Hepatocyte (in vitro differentiated cells): ENCODE measurements around the gene ATP1B4. TPM values are rescaled to one million over a fixed set of nuclear protein-coding genes. Genes with fewer than 3 reads are reported as not detected.

Experiments
- DNase-seq: peaks from one replicate; pipeline ENCODE4 v3.0.0-alpha.2; 2016; ENCODE audit warnings: low spot score
- H2AFZ ChIP-seq: fragments of 200-600 bp; sonication (generic); 2 replicates; pipeline ENCODE4 v1.6.0; 2016; ENCODE audit warnings: antibody characterized with exemption, mild to moderate bottlenecking
- H3K27ac ChIP-seq: fragments of 200-600 bp; sonication (generic); 2 replicates; pipeline ENCODE4 v1.5.1; 2016; ENCODE audit warnings: mild to moderate bottlenecking
- H3K27me3 ChIP-seq: fragments of 200-600 bp; sonication (generic); 2 replicates; pipeline ENCODE4 v1.6.1; 2016
- H3K36me3 ChIP-seq: fragments of 200-600 bp; sonication (generic); replicated peaks from 2 replicates; pipeline ENCODE4 v1.5.1; 2016; ENCODE audit warnings: low read depth; ENCODE audit not compliant: insufficient read depth
- H3K4me1 ChIP-seq: fragments of 200-600 bp; sonication (generic); 2 replicates; pipeline ENCODE4 v1.5.1; 2016; ENCODE audit warnings: mild to moderate bottlenecking, moderate library complexity; ENCODE audit not compliant: insufficient read depth
- H3K4me2 ChIP-seq: fragments of 200-600 bp; sonication (generic); 2 replicates; pipeline ENCODE4 v1.6.0; 2016
- H3K4me3 ChIP-seq: fragments of 200-600 bp; sonication (generic); 2 replicates; pipeline ENCODE4 v1.5.1; 2016; ENCODE audit warnings: mild to moderate bottlenecking
- H3K79me2 ChIP-seq: fragments of 200-600 bp; sonication (generic); 2 replicates; pipeline ENCODE4 v1.6.0; 2017; ENCODE audit warnings: mild to moderate bottlenecking
- H3K9me2 ChIP-seq: fragments of 200-600 bp; sonication (generic); replicated peaks from 2 replicates; pipeline ENCODE4 v1.6.0; 2017; ENCODE audit warnings: mild to moderate bottlenecking; ENCODE audit not compliant: insufficient read depth
- H3K9me3 ChIP-seq: fragments of 200-600 bp; sonication (generic); 2 replicates; pipeline ENCODE4 v1.5.1; 2016; ENCODE audit warnings: low read depth, mild to moderate bottlenecking
- H4K20me1 ChIP-seq: fragments of 200-600 bp; sonication (generic); 2 replicates; pipeline ENCODE4 v1.6.0; 2016; ENCODE audit warnings: mild to moderate bottlenecking; ENCODE audit not compliant: insufficient read depth, poor library complexity, severe bottlenecking
- CTCF ChIP-seq: fragments of 200-600 bp; sonication (generic); IDR thresholded peaks from 2 replicates; pipeline ENCODE4 v1.5.1; 2016; ENCODE audit warnings: antibody characterized with exemption, mild to moderate bottlenecking; ENCODE audit not compliant: poor library complexity
- EZH2 ChIP-seq: fragments of 200-600 bp; sonication (generic); IDR thresholded peaks from 2 replicates; pipeline ENCODE4 v1.6.1; 2016; ENCODE audit warnings: antibody characterized with exemption, mild to moderate bottlenecking, borderline replicate concordance
- EZH2phosphoT487 ChIP-seq: fragments of 200-600 bp; sonication (generic); IDR thresholded peaks from one replicate; pipeline ENCODE4 v1.6.1; 2018; ENCODE audit warnings: antibody characterized with exemption, mild to moderate bottlenecking, low read depth, moderate library complexity; ENCODE audit not compliant: unreplicated experiment, severe bottlenecking
- WGBS: methylation state at CpG from one replicate; pipeline ENCODE4 v1.1.6; 2016; ENCODE audit warnings: low lambda C conversion rate; ENCODE audit errors: missing lambda C conversion rate; 5-methylcytosine and 5-hydroxymethylcytosine counted together
- polyA plus RNA-seq: library from polyadenylated mRNA; unstranded; fragments of >200 nt; fragmentation: Nextera tagmentation; extraction: Ambion mirVana; gene quantifications from 2 replicates; pipeline ENCODE4 v1.2.1, GENCODE V29; 2016
- total RNA-seq: library from RNA; depleted of rRNA; stranded (reverse); fragments of >200 nt; gene quantifications from 2 replicates; pipeline ENCODE4 v1.2.3, GENCODE V29; 2014

ATP1B4 gene
- total and polyA plus RNA-seq, 2 experiments from 2014 or later = not detected

GRCh38 chrX:120429776-120430540, 68.1 kb downstream of the ATP1B4 start:
- WGBS = 81% methylated on average over 2 of the region's 2 CpGs
- no peak for DNase-seq
- Histone ChIP-seq H3K27me3 (no peaks in the 10 kb centered on the region), H3K4me2 (no peak overlapping the region), H3K9me2 (no peaks in the 10 kb centered on the region), H4K20me1 (no peaks in the 10 kb centered on the region), H3K4me1 (no peaks in the 10 kb centered on the region), H3K27ac (no peak overlapping the region), H3K79me2 (no peaks in the 10 kb centered on the region), H3K4me3 (no peak overlapping the region), H2AFZ (no peak overlapping the region), H3K9me3 (no peaks in the 10 kb centered on the region), H3K36me3 (no peaks in the 10 kb centered on the region)
- TF ChIP-seq EZH2phosphoT487 (no peak), EZH2 (no peak), CTCF (no peak)

Other genes with a start within 250 kb of the ATP1B4 start
- 0.80 TPM in 1 of 2 replicates, not detected in the other for gene RHOXF1, start 246.2 kb upstream of the ATP1B4 start, total RNA-seq
- gene RHOXF1, start 246.2 kb upstream of the ATP1B4 start, polyA plus RNA-seq = 0.35 TPM in 1 of 2 replicates, not detected in the other
- not detected in 2 replicates for gene RHOXF2, start 203.5 kb upstream of the ATP1B4 start, total RNA-seq
- 0.17 TPM in 1 of 2 replicates, not detected in the other for gene RHOXF2, start 203.5 kb upstream of the ATP1B4 start, polyA plus RNA-seq
- gene ZBTB33, start 111.3 kb upstream of the ATP1B4 start, total RNA-seq = 25.2 and 26.4 TPM in 2 replicates
- 3.8 and 5.5 TPM in 2 replicates for gene ZBTB33, start 111.3 kb upstream of the ATP1B4 start, polyA plus RNA-seq
- gene TMEM255A, start 50.6 kb upstream of the ATP1B4 start, total RNA-seq = 0.44 and 0.77 TPM in 2 replicates
- 0.68 and 2.2 TPM in 2 replicates for gene TMEM255A, start 50.6 kb upstream of the ATP1B4 start, polyA plus RNA-seq
- gene LAMP2, start 107.2 kb downstream of the ATP1B4 start, total RNA-seq = 223 and 228 TPM in 2 replicates
- 163 and 175 TPM in 2 replicates for gene LAMP2, start 107.2 kb downstream of the ATP1B4 start, polyA plus RNA-seq
- 46.4 and 50.5 TPM in 2 replicates for gene CUL4B, start 198.9 kb downstream of the ATP1B4 start, total RNA-seq
- gene CUL4B, start 198.9 kb downstream of the ATP1B4 start, polyA plus RNA-seq = 15.5 and 16.9 TPM in 2 replicates
- 44.6 and 46.0 TPM in 2 replicates for gene MCTS1, start 242.0 kb downstream of the ATP1B4 start, total RNA-seq
- 66.5 and 72.6 TPM in 2 replicates for gene MCTS1, start 242.0 kb downstream of the ATP1B4 start, polyA plus RNA-seq